PC-3 (cell line): ENCODE results near the gene AGAP1. TPM values are rescaled to one million over a fixed set of nuclear protein-coding genes. Genes with fewer than 3 reads are reported as not detected.

Source experiments
- ATAC-seq: fragments of 200-7000 bp; cut with Tn5 transposase; 2 replicates; pipeline ENCODE4 v1.9.1; 2020; ENCODE audit warnings: mild to moderate bottlenecking, moderate library complexity
- BruUV-seq: library from RNA; stranded (reverse); fragments of 400-500 nt; replicated peaks from 2 replicates; lab custom pipeline; 2021; lab: Mats Ljungman, UMichigan
- CTCF ChIA-PET: fragments of 300-600 bp; sonication (Branson Sonifier 250); formaldehyde crosslinking; loops from one replicate; lab custom pipeline; 2022; ENCODE audit warnings: antibody characterized with exemption; lab: Charles Lee
- POLR2A ChIA-PET: fragments of 300-600 bp; sonication (Branson Sonifier 250); formaldehyde crosslinking; loops from one replicate; lab custom pipeline; 2022; ENCODE audit warnings: antibody characterized with exemption; ENCODE audit not compliant: unreplicated experiment; lab: Charles Lee
- DNase-seq: peaks from one replicate; pipeline ENCODE4 v3.0.0-alpha.2; 2015
- H2AFZ ChIP-seq: fragments of 300-600 bp; sonication (generic); 2 replicates; pipeline ENCODE4 v1.6.0; 2016; ENCODE audit warnings: antibody characterized with exemption, low read length
- H3F3A ChIP-seq: fragments of 300-600 bp; sonication (generic); one replicate; pipeline ENCODE4 v1.6.0; 2017; ENCODE audit warnings: antibody characterized with exemption, low read length, control low read depth, mild to moderate bottlenecking; ENCODE audit not compliant: unreplicated experiment
- H3K27ac ChIP-seq: fragments of 300-600 bp; sonication (generic); 2 replicates; pipeline ENCODE4 v1.5.1; 2016; ENCODE audit warnings: mild to moderate bottlenecking, low read length
- H3K27me3 ChIP-seq: fragments of 300-600 bp; sonication (generic); 2 replicates; pipeline ENCODE4 v1.6.1; 2016; ENCODE audit warnings: low read length, mixed read lengths
- H3K36me3 ChIP-seq: fragments of 300-600 bp; sonication (generic); 2 replicates; pipeline ENCODE4 v1.6.1; 2016; ENCODE audit warnings: low read depth, mixed run types, low read length, mixed read lengths
- H3K4me1 ChIP-seq: fragments of 300-600 bp; sonication (generic); 2 replicates; pipeline ENCODE4 v1.5.1; 2016; ENCODE audit warnings: low read length; ENCODE audit not compliant: insufficient read depth
- H3K4me2 ChIP-seq: fragments of 300-600 bp; sonication (generic); 2 replicates; pipeline ENCODE4 v1.6.0; 2016; ENCODE audit warnings: low read length
- H3K4me3 ChIP-seq: fragments of 300-600 bp; sonication (generic); 2 replicates; pipeline ENCODE4 v1.5.1; 2016; ENCODE audit warnings: mild to moderate bottlenecking, low read length, mixed read lengths
- H3K79me2 ChIP-seq: fragments of 300-600 bp; sonication (generic); 2 replicates; pipeline ENCODE4 v1.6.1; 2017; ENCODE audit warnings: low read length, mixed read lengths
- H3K9ac ChIP-seq: fragments of 300-600 bp; sonication (generic); 2 replicates; pipeline ENCODE4 v1.6.0; 2016; ENCODE audit warnings: mild to moderate bottlenecking, low read length
- H3K9me2 ChIP-seq: fragments of 300-600 bp; sonication (generic); replicated peaks from 2 replicates; pipeline ENCODE4 v1.6.1; 2016; ENCODE audit warnings: mixed run types, low read length, mixed read lengths
- H3K9me3 ChIP-seq: fragments of 300-600 bp; sonication (generic); 2 replicates; pipeline ENCODE4 v1.6.1; 2016; ENCODE audit warnings: low read length, mixed read lengths
- H4K20me1 ChIP-seq: fragments of 300-600 bp; sonication (generic); 2 replicates; pipeline ENCODE4 v1.6.1; 2016; ENCODE audit warnings: low read length, mixed read lengths
- EZH2 ChIP-seq: fragments of 300-600 bp; sonication (generic); IDR thresholded peaks from one replicate; pipeline ENCODE4 v1.6.1; 2017; ENCODE audit warnings: antibody characterized with exemption, mild to moderate bottlenecking, low read length; ENCODE audit not compliant: unreplicated experiment
- EZH2phosphoT487 ChIP-seq: fragments of 300-600 bp; sonication (generic); IDR thresholded peaks from 2 replicates; pipeline ENCODE4 v1.6.1; 2018; ENCODE audit warnings: mild to moderate bottlenecking, antibody characterized with exemption, low read length, borderline replicate concordance
- intact Hi-C: fragments of 100-400 bp; cut with micrococcal nuclease; formaldehyde crosslinking; loops from 2 replicates; pipeline ENCODE4 v1.9.0; 2023
- total RNA-seq: library from RNA; depleted of rRNA; stranded (reverse); fragments of >200 nt; gene quantifications from 2 replicates; pipeline ENCODE4 v1.2.3, GENCODE V29; 2014
- TF ChIP-seq, protein P1 (sequence below): fragments of 300-600 bp; sonication (generic); conservative IDR thresholded peaks from 2 replicates; pipeline ENCODE4 v1.5.1; 2017; ENCODE audit warnings: antibody characterized with exemption, low read depth, mild to moderate bottlenecking, low read length

Gene AGAP1
- total RNA-seq, 1 experiment from 2014 or later, result 31.0 TPM

DNA sequence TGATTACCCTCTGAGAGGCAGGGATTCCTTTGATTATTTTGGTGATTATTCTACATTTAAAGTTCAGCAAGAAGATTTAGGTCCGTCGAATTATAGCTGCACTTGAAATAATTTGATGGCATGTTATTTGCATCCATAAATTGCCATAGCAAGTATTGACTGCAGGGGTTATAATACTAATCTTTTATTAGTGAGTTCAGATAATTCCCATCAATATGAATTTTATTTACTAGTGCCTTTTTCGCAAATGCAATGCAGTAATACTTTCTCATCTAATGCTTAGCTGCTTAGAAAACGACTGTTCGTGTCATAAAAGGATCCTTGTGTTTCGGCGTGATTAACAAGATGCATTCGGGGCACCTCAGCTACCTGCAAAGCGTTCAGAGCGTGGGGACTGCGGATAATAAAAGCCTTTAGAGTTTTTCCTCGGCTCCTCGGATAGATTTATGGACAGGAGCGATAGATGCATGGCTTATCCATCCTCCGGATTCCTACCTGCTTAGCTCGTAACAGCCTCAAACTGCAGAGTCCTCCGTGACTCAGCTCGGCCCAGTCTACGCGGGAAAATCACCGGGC lies 676.8 kb downstream of the AGAP1 start:
- Histone ChIP-seq H2AFZ (no peak overlapping the region), H3K27ac (no peak overlapping the region), H3K4me2 (no peak overlapping the region), H3K4me1 (peaks cover 12% of the 10 kb centered on the region), H3K36me3 (no peaks in the 10 kb centered on the region), H3K9me2 (no peaks in the 10 kb centered on the region), H4K20me1 (no peaks in the 10 kb centered on the region), H3K27me3 (no peaks in the 10 kb centered on the region), H3K9ac (no peak overlapping the region), H3F3A (no peaks in the 10 kb centered on the region), H3K79me2 (peaks cover 30% of the 10 kb centered on the region), H3K4me3 (no peak overlapping the region), H3K9me3 (no peaks in the 10 kb centered on the region)
- BruUV-seq, result no TSS peak
- ChIA-PET CTCF (no interaction called here), POLR2A (no interaction called here)
- ATAC-seq (no peak), DNase-seq (no peak)
- intact Hi-C loops, result no loop called here
- TF ChIP-seq, protein P1, sequence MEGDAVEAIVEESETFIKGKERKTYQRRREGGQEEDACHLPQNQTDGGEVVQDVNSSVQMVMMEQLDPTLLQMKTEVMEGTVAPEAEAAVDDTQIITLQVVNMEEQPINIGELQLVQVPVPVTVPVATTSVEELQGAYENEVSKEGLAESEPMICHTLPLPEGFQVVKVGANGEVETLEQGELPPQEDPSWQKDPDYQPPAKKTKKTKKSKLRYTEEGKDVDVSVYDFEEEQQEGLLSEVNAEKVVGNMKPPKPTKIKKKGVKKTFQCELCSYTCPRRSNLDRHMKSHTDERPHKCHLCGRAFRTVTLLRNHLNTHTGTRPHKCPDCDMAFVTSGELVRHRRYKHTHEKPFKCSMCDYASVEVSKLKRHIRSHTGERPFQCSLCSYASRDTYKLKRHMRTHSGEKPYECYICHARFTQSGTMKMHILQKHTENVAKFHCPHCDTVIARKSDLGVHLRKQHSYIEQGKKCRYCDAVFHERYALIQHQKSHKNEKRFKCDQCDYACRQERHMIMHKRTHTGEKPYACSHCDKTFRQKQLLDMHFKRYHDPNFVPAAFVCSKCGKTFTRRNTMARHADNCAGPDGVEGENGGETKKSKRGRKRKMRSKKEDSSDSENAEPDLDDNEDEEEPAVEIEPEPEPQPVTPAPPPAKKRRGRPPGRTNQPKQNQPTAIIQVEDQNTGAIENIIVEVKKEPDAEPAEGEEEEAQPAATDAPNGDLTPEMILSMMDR, result no peak
- TF ChIP-seq EZH2phosphoT487, result no peak

DNA sequence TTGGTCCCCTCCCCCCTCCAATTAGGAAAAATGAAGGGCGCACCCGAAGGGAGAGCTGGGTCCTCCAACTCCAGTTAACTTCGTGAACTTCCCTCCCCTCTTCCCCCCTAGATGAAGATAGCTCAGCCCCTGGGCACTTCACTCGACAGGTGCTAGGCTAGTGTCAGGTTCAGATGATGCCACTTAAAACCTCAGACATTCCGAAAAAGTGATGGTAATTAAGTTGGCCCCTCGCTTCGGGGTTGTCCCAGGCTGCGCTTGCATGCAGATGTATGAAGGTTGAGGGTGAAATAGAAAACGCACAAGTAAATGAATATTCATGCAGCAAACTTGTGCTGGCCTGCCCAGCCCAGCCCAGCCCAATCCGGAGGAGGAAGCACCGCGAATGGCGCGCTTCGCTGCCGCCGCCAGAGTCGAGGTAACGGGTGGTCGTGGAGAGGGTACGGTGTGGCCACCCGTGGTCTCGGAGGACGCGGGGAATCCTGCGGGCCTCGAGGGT lies 677.4 kb downstream of the AGAP1 start:
- H3K27me3 ChIP-seq, result no peaks in the 10 kb centered on the region
- intact Hi-C loops, result no loop called here
- no peak overlapping the region for H3K27ac ChIP-seq
- no peak overlapping the region for H3K4me3 ChIP-seq
- H3K4me2 ChIP-seq, result no peak overlapping the region
- no TSS peak for BruUV-seq
- H3F3A ChIP-seq, result no peaks in the 10 kb centered on the region
- H2AFZ ChIP-seq, result no peak overlapping the region
- H4K20me1 ChIP-seq, result no peaks in the 10 kb centered on the region
- ATAC-seq (no peak), DNase-seq (no peak)
- TF ChIP-seq EZH2 (no peak), EZH2phosphoT487 (no peak)
- TF ChIP-seq, protein P1, result no peak
- ChIA-PET CTCF (interaction anchor here (0.6 kb wide), 1 partner anchor 17 kb away, joined by 4 read pairs; no protein-coding TSS in a partner anchor), POLR2A (no interaction called here)
- no peaks in the 10 kb centered on the region for H3K9me3 ChIP-seq
- no peak overlapping the region for H3K9ac ChIP-seq
- no peaks in the 10 kb centered on the region for H3K9me2 ChIP-seq
- peaks cover 24% of the 10 kb centered on the region for H3K79me2 ChIP-seq
- no peaks in the 10 kb centered on the region for H3K36me3 ChIP-seq
- peaks cover 13% of the 10 kb centered on the region for H3K4me1 ChIP-seq

DNA sequence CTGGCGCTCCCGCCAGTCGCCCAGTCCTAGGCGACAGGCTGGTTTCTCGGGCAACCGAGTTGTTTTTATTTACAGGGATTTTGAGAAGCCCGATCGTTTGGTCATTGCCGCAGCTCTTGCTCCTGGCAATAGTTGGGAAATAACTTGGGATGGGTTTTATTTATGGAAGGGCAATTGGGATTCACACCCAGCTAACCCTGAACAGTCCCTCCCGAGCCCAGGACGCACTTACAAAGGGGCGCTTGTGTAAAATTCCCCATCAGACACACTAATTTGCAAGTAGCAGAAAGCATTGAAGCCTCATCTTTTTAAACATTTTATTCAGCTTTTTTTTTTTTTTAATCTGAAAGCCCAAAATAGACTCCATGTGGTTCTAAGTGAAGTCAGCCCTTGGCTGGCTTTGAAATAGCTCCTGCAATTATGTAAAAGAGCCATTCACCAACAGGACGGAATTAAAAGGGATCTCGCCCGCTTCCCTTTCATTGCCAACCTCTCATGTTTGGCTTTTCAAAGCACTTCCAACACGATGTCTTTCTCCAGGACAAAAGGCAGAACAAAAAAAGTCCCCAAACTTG lies 677.9 kb downstream of the AGAP1 start:
- H3K27ac ChIP-seq, result no peak overlapping the region
- ATAC-seq (no peak), DNase-seq (no peak)
- H3F3A ChIP-seq, result no peaks in the 10 kb centered on the region
- no TSS peak for BruUV-seq
- H3K4me1 ChIP-seq, result peaks cover 13% of the 10 kb centered on the region
- intact Hi-C loops, result no loop called here
- TF ChIP-seq EZH2phosphoT487 (no peak), EZH2 (no peak)
- TF ChIP-seq, protein P1, result no peak
- H3K9ac ChIP-seq, result no peak overlapping the region
- H3K9me2 ChIP-seq, result no peaks in the 10 kb centered on the region
- H3K27me3 ChIP-seq, result no peaks in the 10 kb centered on the region
- H3K4me3 ChIP-seq, result no peak overlapping the region
- H3K36me3 ChIP-seq, result no peaks in the 10 kb centered on the region
- CTCF ChIA-PET, result interaction anchor here (0.6 kb wide), 1 partner anchor 17 kb away, joined by 4 read pairs; no protein-coding TSS in a partner anchor
- peaks cover 19% of the 10 kb centered on the region for H3K79me2 ChIP-seq
- H2AFZ ChIP-seq, result no peak overlapping the region
- no peaks in the 10 kb centered on the region for H3K9me3 ChIP-seq
- H3K4me2 ChIP-seq, result no peak overlapping the region
- POLR2A ChIA-PET, result no interaction called here
- no peaks in the 10 kb centered on the region for H4K20me1 ChIP-seq
